DMS79 treated with DMSO at 0.1 percent for 48 hours (cell line): ENCODE data around the gene REELD1.
A peak's percentile ranks its signal among the peaks of the same experiment; 100 is the strongest.

ENCODE experiments used
- DNase-seq: peaks from one replicate; lab custom pipeline; 2025; lab: John Stamatoyannopoulos, UW

The REELD1 gene

GRCh38 chr4:146214238-146214637 is at the start of gene REELD1:
REELD1 (plus strand) TSS chr4:146214538; CDS start chr4:146216953, 2,415 bp downstream.
- no peak for DNase-seq

- no peak for DNase-seq
Measured at GRCh38 chr4:146165221-146165620, 49.1 kb upstream of the REELD1 start.

GRCh38 chr4:146165840-146166239 is 48.5 kb upstream of the REELD1 start:
- DNase-seq, result no peak

- DNase-seq, result no peak
Measured at GRCh38 chr4:146170149-146170548, 44.2 kb upstream of the REELD1 start.

- DNase-seq, result peak; percentile 42
Measured at GRCh38 chr4:146175541-146176453, 38.5 kb upstream of the REELD1 start, which contains the start of gene LSM6. LSM6 (plus strand) TSS chr4:146175718; CDS start chr4:146182922, 7,204 bp downstream.

- DNase-seq, result no peak
Measured at GRCh38 chr4:146176891-146177290, 37.4 kb upstream of the REELD1 start.

GRCh38 chr4:146178126-146178525 is 36.2 kb upstream of the REELD1 start:
- no peak for DNase-seq

GRCh38 chr4:146179784-146180370 is 34.5 kb upstream of the REELD1 start:
- no peak for DNase-seq

- DNase-seq, result no peak
Measured at GRCh38 chr4:146182443-146182842, 31.9 kb upstream of the REELD1 start.

- DNase-seq, result no peak
Measured at GRCh38 chr4:146183209-146183608, 31.1 kb upstream of the REELD1 start.

- no peak for DNase-seq
Measured at GRCh38 chr4:146186041-146186440, 28.3 kb upstream of the REELD1 start.

- no peak for DNase-seq
Measured at GRCh38 chr4:146186596-146186995, 27.7 kb upstream of the REELD1 start.

GRCh38 chr4:146190456-146190855 is 23.9 kb upstream of the REELD1 start:
- DNase-seq, result no peak

- DNase-seq, result no peak
Measured at GRCh38 chr4:146191766-146192458, 22.4 kb upstream of the REELD1 start.

GRCh38 chr4:146193628-146194027 is 20.7 kb upstream of the REELD1 start:
- no peak for DNase-seq

GRCh38 chr4:146194212-146194611 is 20.1 kb upstream of the REELD1 start:
- DNase-seq, result no peak

GRCh38 chr4:146202665-146203064 is 11.7 kb upstream of the REELD1 start:
- no peak for DNase-seq

GRCh38 chr4:146207410-146207809 is 6.9 kb upstream of the REELD1 start:
- no peak for DNase-seq

- DNase-seq, result no peak
Measured at GRCh38 chr4:146210890-146211289, 3.4 kb upstream of the REELD1 start.

- no peak for DNase-seq
Measured at GRCh38 chr4:146211440-146211839, 2.9 kb upstream of the REELD1 start.

GRCh38 chr4:146212781-146213180 is 1.6 kb upstream of the REELD1 start:
- no peak for DNase-seq

GRCh38 chr4:146222313-146222712 is 8.0 kb downstream of the REELD1 start:
- DNase-seq, result no peak
